Cardiac muscle cell (in vitro differentiated cells and primary cell): ENCODE measurements around the gene ANGEL2. TPM values are rescaled to one million over a fixed set of nuclear protein-coding genes. Genes with fewer than 3 reads are reported as not detected.
"Not testable (repeated sequence)": the region's sequence is repeated elsewhere in the genome, so short reads cannot be mapped to it uniquely, and the experiment has no call there.

ENCODE experiments used
- DNase-seq, 2 donors: peaks; one replicate each; pipeline versions ENCODE4 v3.0.0 to v3.0.0-alpha.2; 2010 to 2017; ENCODE audit warnings: low read depth in 1 of 2, low spot score in 1 of 2
- H3K27ac ChIP-seq: fragments of 200-600 bp; sonication (generic); 2 replicates; pipeline ENCODE4 v1.5.1; 2016
- H3K27me3 ChIP-seq: fragments of 200-600 bp; sonication (generic); 2 replicates; pipeline ENCODE4 v1.6.0; 2016; ENCODE audit warnings: control low read depth
- H3K36me3 ChIP-seq: fragments of 200-600 bp; sonication (generic); 2 replicates; pipeline ENCODE4 v1.5.1; 2016; ENCODE audit warnings: control low read depth
- H3K4me1 ChIP-seq: fragments of 200-600 bp; sonication (generic); 2 replicates; pipeline ENCODE4 v1.8.1; 2017; ENCODE audit warnings: low read depth, mild to moderate bottlenecking, mixed run types
- H3K4me3 ChIP-seq: fragments of 200-600 bp; sonication (generic); 2 replicates; pipeline ENCODE4 v1.5.1; 2016; ENCODE audit warnings: mild to moderate bottlenecking
- H3K9me3 ChIP-seq: fragments of 200-600 bp; sonication (generic); 2 replicates; pipeline ENCODE4 v1.5.1; 2017; ENCODE audit warnings: low read depth, mild to moderate bottlenecking, control low read depth
- CTCF ChIP-seq: IDR thresholded peaks from 2 replicates; pipeline ENCODE4 v1.5.1; 2012; ENCODE audit warnings: low read depth, mild to moderate bottlenecking, low read length
- polyA plus RNA-seq: library from polyadenylated mRNA; unstranded; fragments of >200 nt; fragmentation: Nextera tagmentation; extraction: Ambion mirVana; gene quantifications from 2 replicates; pipeline ENCODE4 v1.2.1, GENCODE V29; 2016
- total RNA-seq: library from RNA; depleted of rRNA; stranded (reverse); fragments of >200 nt; gene quantifications from 2 replicates; pipeline ENCODE4 v1.2.3, GENCODE V29; 2016

Gene ANGEL2
- total and polyA plus RNA-seq, 2 experiments from 2014 or later = 25.1 to 41.2 TPM

GRCh38 chr1:213032651-213033050, 17.0 kb upstream of the ANGEL2 start:
- H3K9me3 ChIP-seq = no peaks in the 10 kb centered on the region
- TF ChIP-seq CTCF = no peak

GRCh38 chr1:213027024-213027423, 11.4 kb upstream of the ANGEL2 start:
- not testable (repeated sequence) for H3K4me3 ChIP-seq, H3K27ac ChIP-seq, H3K4me1 ChIP-seq, H3K27me3 ChIP-seq, H3K9me3 ChIP-seq, DNase-seq, H3K36me3 ChIP-seq

More at GRCh38 chr1:213032651-213033050, 17.0 kb upstream of the ANGEL2 start:
- Histone ChIP-seq H3K27me3 (no peaks in the 10 kb centered on the region), H3K4me3 (no peak overlapping the region), H3K27ac (no peak overlapping the region), H3K4me1 (no peaks in the 10 kb centered on the region), H3K36me3 (no peaks in the 10 kb centered on the region)
- DNase-seq = no peak

- DNase-seq = no peak
- Histone ChIP-seq H3K9me3 (no peaks in the 10 kb centered on the region), H3K27me3 (no peaks in the 10 kb centered on the region), H3K27ac (no peak overlapping the region), H3K4me3 (no peak overlapping the region), H3K36me3 (no peaks in the 10 kb centered on the region), H3K4me1 (no peaks in the 10 kb centered on the region)
- TF ChIP-seq CTCF = no peak
These were observed 4.3 kb upstream of the ANGEL2 start for GRCh38 chr1:213020016-213020415.

- Histone ChIP-seq H3K9me3 (no peaks in the 10 kb centered on the region), H3K4me3 (no peak overlapping the region), H3K27me3 (no peaks in the 10 kb centered on the region), H3K4me1 (peaks cover 2% of the 10 kb centered on the region), H3K27ac (no peak overlapping the region), H3K36me3 (no peaks in the 10 kb centered on the region)
- no peak for TF ChIP-seq CTCF
- no peak for DNase-seq
These were observed 3.8 kb upstream of the ANGEL2 start for GRCh38 chr1:213019450-213019849.

- Histone ChIP-seq H3K27me3 (no peaks in the 10 kb centered on the region), H3K27ac (no peak overlapping the region), H3K36me3 (no peaks in the 10 kb centered on the region), H3K9me3 (no peaks in the 10 kb centered on the region), H3K4me1 (peaks cover 7% of the 10 kb centered on the region), H3K4me3 (no peak overlapping the region)
- TF ChIP-seq CTCF = no peak
- DNase-seq = no peak
These were observed 2.0 kb upstream of the ANGEL2 start for GRCh38 chr1:213017447-213018273.

GRCh38 chr1:213014642-213015041, 1.0 kb downstream of the ANGEL2 start:
- Histone ChIP-seq H3K27ac (peak overlapping the region; percentile 80), H3K36me3 (no peaks in the 10 kb centered on the region), H3K9me3 (no peaks in the 10 kb centered on the region), H3K4me1 (peaks cover 7% of the 10 kb centered on the region), H3K4me3 (peak overlapping the region; percentile 75), H3K27me3 (no peaks in the 10 kb centered on the region)
- TF ChIP-seq CTCF = no peak
- DNase-seq = peak; percentile 5 to 45
